ENCODE data around the gene HEY2. TPM values are rescaled to one million over a fixed set of nuclear protein-coding genes. Genes with fewer than 3 reads are reported as not detected.

The HEY2 gene
- total RNA-seq, 1 donor from 2014 or later: not detected

GRCh38 chr6:125753937-125754259, 4.5 kb downstream of the HEY2 start:
- no peak for TF ChIP-seq CTCF (conservative IDR thresholded peaks at IDR 0.05; ENCODE audit: low read depth, low read length)
- DNase-seq (ENCODE audit: low read depth): no peak
- no peak overlapping the region for H3K4me3 ChIP-seq (ENCODE audit: low read depth, low read length)

GRCh38 chr6:125754566-125754965, 5.1 kb downstream of the HEY2 start:
- TF ChIP-seq CTCF (conservative IDR thresholded peaks at IDR 0.05; ENCODE audit: low read depth, low read length): no peak
- H3K4me3 ChIP-seq (ENCODE audit: low read depth, low read length): no peak overlapping the region
- no peak for DNase-seq (ENCODE audit: low read depth)

- peak; percentile 20 for TF ChIP-seq CTCF (conservative IDR thresholded peaks at IDR 0.05; ENCODE audit: low read depth, low read length)
- DNase-seq (ENCODE audit: low read depth): no peak
- no peak overlapping the region for H3K4me3 ChIP-seq (ENCODE audit: low read depth, low read length)
Observed at GRCh38 chr6:125759184-125759902, 9.9 kb downstream of the HEY2 start.

- H3K4me3 ChIP-seq (ENCODE audit: low read depth, low read length): no peak overlapping the region
- DNase-seq (ENCODE audit: low read depth): no peak
- TF ChIP-seq CTCF (conservative IDR thresholded peaks at IDR 0.05; ENCODE audit: low read depth, low read length): no peak
Observed at GRCh38 chr6:125759959-125760457, 10.6 kb downstream of the HEY2 start.

- DNase-seq (ENCODE audit: low read depth): no peak
- no peak overlapping the region for H3K4me3 ChIP-seq (ENCODE audit: low read depth, low read length)
- TF ChIP-seq CTCF (conservative IDR thresholded peaks at IDR 0.05; ENCODE audit: low read depth, low read length): no peak
Observed at GRCh38 chr6:125764121-125764671, 14.8 kb downstream of the HEY2 start.

- DNase-seq (ENCODE audit: low read depth): no peak
- TF ChIP-seq CTCF (conservative IDR thresholded peaks at IDR 0.05; ENCODE audit: low read depth, low read length): no peak
- no peak overlapping the region for H3K4me3 ChIP-seq (ENCODE audit: low read depth, low read length)
Observed at GRCh38 chr6:125765944-125766343, 16.5 kb downstream of the HEY2 start.

- TF ChIP-seq CTCF (conservative IDR thresholded peaks at IDR 0.05; ENCODE audit: low read depth, low read length): no peak
- H3K4me3 ChIP-seq (ENCODE audit: low read depth, low read length): no peak overlapping the region
- DNase-seq (ENCODE audit: low read depth): no peak
Observed at GRCh38 chr6:125766641-125767040, 17.2 kb downstream of the HEY2 start.

Measured in epithelial cell of proximal tubule (primary cell).